Bronchial epithelial cell (primary cell): ENCODE results near the gene REN. TPM values are rescaled to one million over a fixed set of nuclear protein-coding genes. Genes with fewer than 3 reads are reported as not detected.

Experiments used
- DNase-seq: peaks from one replicate; pipeline ENCODE4 v3.0.0-alpha.2; 2010; ENCODE audit warnings: low read depth
- FAIRE-seq: peaks from 2 replicates; lab custom pipeline; 2011; peaks lifted over from hg19 to GRCh38; lab: Jason Lieb, UNC
- H3K27me3 ChIP-seq: 2 replicates; pipeline ENCODE4 v1.5.1; 2011; ENCODE audit warnings: low read length; ENCODE audit not compliant: control insufficient read depth, insufficient read depth
- H3K36me3 ChIP-seq: 2 replicates; pipeline ENCODE4 v1.5.1; 2011; ENCODE audit warnings: low read length; ENCODE audit not compliant: control insufficient read depth, insufficient read depth
- H3K4me3 ChIP-seq: 2 replicates; pipeline ENCODE4 v1.5.1; 2011; ENCODE audit warnings: mild to moderate bottlenecking, low read depth, low read length, control low read depth
- total RNA-seq: library from RNA; depleted of rRNA; stranded (reverse); fragments of >200 nt; gene quantifications from 2 replicates; pipeline ENCODE4 v1.2.1, GENCODE V29; 2014
- TF ChIP-seq, protein P1 (sequence below): IDR thresholded peaks from 2 replicates; pipeline ENCODE4 v1.5.1; 2011; ENCODE audit warnings: mild to moderate bottlenecking, moderate library complexity, low read length, control low read depth, inconsistent platforms; ENCODE audit not compliant: insufficient read depth, severe bottlenecking

The REN gene
- total RNA-seq, 1 donor from 2014 or later, result 0.26 TPM

DNA sequence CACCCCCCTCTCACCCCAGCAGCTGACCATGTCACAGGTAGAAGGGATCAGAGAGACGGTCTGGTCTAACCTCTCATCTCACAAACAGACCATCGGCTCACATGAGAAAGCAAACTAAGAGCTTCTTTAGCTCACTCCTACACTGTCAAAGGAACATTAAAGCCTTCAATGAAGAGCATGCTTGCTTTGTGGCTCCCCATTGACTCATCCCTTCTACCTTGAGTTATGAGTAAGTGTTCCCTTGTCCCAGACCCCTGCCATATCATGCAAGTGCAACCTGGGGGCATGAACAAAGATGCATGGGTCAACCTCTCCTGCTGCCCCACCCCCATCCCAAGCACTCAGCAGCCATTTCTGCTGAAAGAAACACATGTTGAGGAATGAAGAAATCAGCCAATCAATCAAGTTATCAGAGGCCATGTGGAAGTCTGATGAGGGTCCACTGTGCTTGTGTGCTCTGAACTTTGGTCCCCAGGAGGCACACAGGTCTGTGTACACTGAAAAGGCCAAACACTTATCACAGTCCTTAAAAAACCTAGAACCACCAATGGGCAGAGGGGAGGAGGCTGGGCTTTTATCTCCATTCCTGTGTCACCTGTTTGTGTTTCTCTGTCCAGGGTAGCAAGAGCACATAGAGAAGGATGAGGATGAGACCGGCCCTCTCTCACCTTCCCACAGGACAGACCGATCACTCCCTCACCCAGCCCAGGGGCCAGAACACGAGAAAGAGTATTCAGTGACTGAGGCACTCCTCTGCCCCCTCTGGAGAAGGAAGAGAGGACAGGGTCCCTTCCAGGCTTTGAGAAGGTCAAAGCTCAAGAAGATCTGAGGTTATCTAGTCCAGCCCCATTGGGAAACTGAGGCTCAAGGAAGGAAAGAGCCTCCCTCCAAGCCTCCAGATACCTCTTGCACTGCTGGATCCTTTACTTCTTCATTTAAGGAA is 23.8 kb downstream of the REN start:
- FAIRE-seq, result peak; percentile 82
- peaks cover 10% of the 10 kb centered on the region for H3K36me3 ChIP-seq
- DNase-seq, result no peak

DNA sequence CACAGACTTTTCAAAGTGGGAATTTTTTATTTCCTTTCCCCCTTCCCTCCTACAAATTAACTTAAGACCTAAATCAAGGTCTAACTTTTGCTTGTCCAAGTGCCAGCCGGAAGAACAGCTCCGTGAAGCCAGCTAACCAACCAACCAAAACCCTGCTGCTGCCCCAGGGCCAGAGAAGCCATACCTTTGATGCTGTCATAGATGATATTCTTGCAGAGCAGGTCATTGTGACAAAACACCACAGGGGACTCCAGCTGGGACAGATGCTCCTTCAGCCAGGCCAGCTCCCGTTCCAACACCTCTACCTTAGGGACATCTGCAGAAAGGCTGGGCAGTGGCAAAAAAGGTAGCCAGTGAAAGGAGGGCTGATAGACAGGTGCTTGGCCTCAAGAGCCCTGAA is 25.0 kb downstream of the REN start:
- no peak for FAIRE-seq
- H3K36me3 ChIP-seq, result peaks cover 11% of the 10 kb centered on the region

More for the DNA sequence above, 23.8 kb downstream of the REN start:
- TF ChIP-seq, protein P1, sequence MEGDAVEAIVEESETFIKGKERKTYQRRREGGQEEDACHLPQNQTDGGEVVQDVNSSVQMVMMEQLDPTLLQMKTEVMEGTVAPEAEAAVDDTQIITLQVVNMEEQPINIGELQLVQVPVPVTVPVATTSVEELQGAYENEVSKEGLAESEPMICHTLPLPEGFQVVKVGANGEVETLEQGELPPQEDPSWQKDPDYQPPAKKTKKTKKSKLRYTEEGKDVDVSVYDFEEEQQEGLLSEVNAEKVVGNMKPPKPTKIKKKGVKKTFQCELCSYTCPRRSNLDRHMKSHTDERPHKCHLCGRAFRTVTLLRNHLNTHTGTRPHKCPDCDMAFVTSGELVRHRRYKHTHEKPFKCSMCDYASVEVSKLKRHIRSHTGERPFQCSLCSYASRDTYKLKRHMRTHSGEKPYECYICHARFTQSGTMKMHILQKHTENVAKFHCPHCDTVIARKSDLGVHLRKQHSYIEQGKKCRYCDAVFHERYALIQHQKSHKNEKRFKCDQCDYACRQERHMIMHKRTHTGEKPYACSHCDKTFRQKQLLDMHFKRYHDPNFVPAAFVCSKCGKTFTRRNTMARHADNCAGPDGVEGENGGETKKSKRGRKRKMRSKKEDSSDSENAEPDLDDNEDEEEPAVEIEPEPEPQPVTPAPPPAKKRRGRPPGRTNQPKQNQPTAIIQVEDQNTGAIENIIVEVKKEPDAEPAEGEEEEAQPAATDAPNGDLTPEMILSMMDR, result no peak
- Histone ChIP-seq H3K4me3 (no peak overlapping the region), H3K27me3 (no peaks in the 10 kb centered on the region)

DNA sequence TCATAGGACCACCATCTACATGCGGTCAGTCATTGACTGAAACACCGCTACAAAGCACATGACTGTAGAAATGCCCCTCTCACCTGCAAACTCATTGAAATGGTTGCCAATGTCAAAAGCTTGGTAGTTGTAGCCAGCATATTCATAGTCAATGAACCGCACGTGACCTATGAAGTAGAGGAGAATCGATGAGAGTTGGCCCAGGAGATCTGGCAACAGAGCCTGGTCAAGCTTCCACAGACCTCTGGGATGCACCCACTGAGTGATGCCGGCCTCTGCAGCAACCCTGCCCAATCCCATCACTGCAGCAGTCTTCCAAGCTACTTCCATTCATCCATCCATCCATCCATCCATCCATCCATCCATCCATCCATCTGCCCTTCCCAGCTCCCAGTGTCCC is 26.2 kb downstream of the REN start:
- H3K27me3 ChIP-seq, result no peaks in the 10 kb centered on the region
- TF ChIP-seq, protein P1, result no peak
- no peak for FAIRE-seq
- DNase-seq, result no peak
- peaks cover 7% of the 10 kb centered on the region for H3K36me3 ChIP-seq
- H3K4me3 ChIP-seq, result no peak overlapping the region

More for the DNA sequence above, 25.0 kb downstream of the REN start:
- DNase-seq, result no peak
- H3K27me3 ChIP-seq, result no peaks in the 10 kb centered on the region
- H3K4me3 ChIP-seq, result no peak overlapping the region
- TF ChIP-seq, protein P1, result no peak

DNA sequence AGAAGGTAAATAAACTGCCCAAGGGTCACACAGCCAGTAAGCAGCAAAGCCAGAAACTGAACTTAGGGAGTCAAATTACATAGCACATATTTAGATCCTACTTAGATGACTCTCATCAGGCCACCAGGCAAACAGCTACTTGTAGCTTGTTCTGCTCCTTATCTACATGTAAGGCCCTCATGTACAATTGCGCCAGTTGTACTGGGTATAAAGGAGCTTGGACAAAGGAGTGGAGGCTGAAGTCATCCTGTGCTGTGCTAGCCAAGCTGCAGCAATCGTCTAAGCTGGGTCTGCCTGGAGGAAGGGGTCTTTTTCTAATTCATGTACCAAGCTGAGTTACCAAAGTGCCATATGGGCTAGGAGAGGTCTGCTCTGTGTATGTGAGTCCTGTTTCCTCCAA is 27.0 kb downstream of the REN start:
- Histone ChIP-seq H3K36me3 (peaks cover 12% of the 10 kb centered on the region), H3K4me3 (no peak overlapping the region), H3K27me3 (no peaks in the 10 kb centered on the region)
- TF ChIP-seq, protein P1, result no peak
- DNase-seq (no peak), FAIRE-seq (no peak)

DNA sequence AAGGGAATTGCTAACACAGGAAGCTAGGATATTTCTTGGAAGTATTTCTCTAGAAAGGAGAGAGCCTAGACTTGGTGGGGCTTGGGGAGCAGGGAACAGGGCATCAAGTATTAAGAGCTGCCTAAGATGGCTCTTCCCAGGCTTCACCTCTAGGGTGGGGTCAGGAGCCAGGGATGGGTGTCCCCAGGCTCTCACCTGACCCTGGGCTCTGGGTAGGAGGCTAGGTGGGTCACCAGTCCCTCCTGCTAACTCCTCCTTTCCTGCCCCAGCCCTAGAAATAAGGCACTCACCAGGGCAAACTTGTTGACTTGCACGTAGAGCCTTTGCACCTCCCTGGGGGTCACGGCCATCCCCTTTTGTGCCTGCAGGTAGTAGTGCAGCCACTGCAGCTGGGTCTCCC is 29.3 kb downstream of the REN start:
- TF ChIP-seq, protein P1, result no peak
- H3K36me3 ChIP-seq, result peaks cover 10% of the 10 kb centered on the region
- FAIRE-seq, result no peak
- H3K4me3 ChIP-seq, result no peak overlapping the region
- no peak for DNase-seq
- no peaks in the 10 kb centered on the region for H3K27me3 ChIP-seq

DNA sequence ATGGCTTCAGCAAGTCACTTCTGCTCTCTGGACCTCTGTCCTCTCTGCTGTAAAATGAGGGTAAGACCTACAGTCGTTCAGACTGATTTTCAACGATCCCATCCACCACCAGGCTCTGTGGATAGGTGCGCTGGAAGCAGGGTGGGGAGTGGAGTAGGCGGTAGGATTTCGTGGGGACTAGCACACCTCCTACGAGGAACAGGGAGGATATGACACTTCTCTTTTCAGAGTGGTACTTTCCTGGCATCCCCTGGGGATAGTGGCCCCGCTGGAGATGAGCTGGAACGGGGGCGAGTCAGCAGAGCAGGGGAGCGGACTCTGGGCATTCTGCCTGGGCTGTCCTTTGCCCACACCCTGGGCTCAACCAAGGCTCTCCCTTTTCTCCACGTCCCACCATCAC is 32.0 kb downstream of the REN start:
- peaks cover 6% of the 10 kb centered on the region for H3K36me3 ChIP-seq
- H3K27me3 ChIP-seq, result no peaks in the 10 kb centered on the region
- TF ChIP-seq, protein P1, result no peak
- FAIRE-seq, result no peak
- H3K4me3 ChIP-seq, result no peak overlapping the region
- DNase-seq, result no peak
